Measurements from ENCODE around the gene MMP26. TPM values are rescaled to one million over a fixed set of nuclear protein-coding genes. Genes with fewer than 3 reads are reported as not detected.

Gene MMP26
- total RNA-seq = not detected

- Mint-ChIP-seq H3K27ac (no peak within 1 kb of the TSS), H3K9me3 (no peaks in the 10 kb centered on the region), H3K36me3 (no peaks in the 10 kb centered on the region)
- DNase-seq (ENCODE audit: low spot score in 2 of 2) (no peak), ATAC-seq (no peak)
These were observed at the start of gene MMP26 for GRCh38 chr11:4704054-4704789. MMP26 (plus strand) TSS chr11:4704784.

GRCh38 chr11:4658629-4659445, 45.7 kb upstream of the MMP26 start:
- Mint-ChIP-seq H3K9me3 (no peaks in the 10 kb centered on the region), H3K27ac (no peak overlapping the region), H3K36me3 (no peaks in the 10 kb centered on the region)
- no peak for DNase-seq (ENCODE audit: low spot score in 2 of 2)
- no peak for ATAC-seq

GRCh38 chr11:4662876-4663275, 41.7 kb upstream of the MMP26 start:
- no peaks in the 10 kb centered on the region for H3K36me3 Mint-ChIP-seq
- H3K9me3 Mint-ChIP-seq = no peaks in the 10 kb centered on the region
- ATAC-seq (no peak), DNase-seq (ENCODE audit: low spot score in 2 of 2) (no peak)
- no peak overlapping the region for H3K27ac Mint-ChIP-seq

- DNase-seq (ENCODE audit: low spot score in 2 of 2) = no peak
- no peaks in the 10 kb centered on the region for H3K9me3 Mint-ChIP-seq
- H3K36me3 Mint-ChIP-seq = no peaks in the 10 kb centered on the region
- no peak overlapping the region for H3K27ac Mint-ChIP-seq
- no peak for ATAC-seq
These were observed 40.4 kb upstream of the MMP26 start for GRCh38 chr11:4664183-4664582.

GRCh38 chr11:4664786-4665185, 39.8 kb upstream of the MMP26 start:
- no peaks in the 10 kb centered on the region for H3K36me3 Mint-ChIP-seq
- DNase-seq (ENCODE audit: low spot score in 2 of 2) = no peak
- H3K27ac Mint-ChIP-seq = no peak overlapping the region
- ATAC-seq = no peak
- H3K9me3 Mint-ChIP-seq = no peaks in the 10 kb centered on the region

- H3K9me3 Mint-ChIP-seq = no peaks in the 10 kb centered on the region
- DNase-seq (ENCODE audit: low spot score in 2 of 2) = no peak
- H3K36me3 Mint-ChIP-seq = no peaks in the 10 kb centered on the region
- ATAC-seq = no peak
- H3K27ac Mint-ChIP-seq = no peak overlapping the region
These were observed 39.2 kb upstream of the MMP26 start for GRCh38 chr11:4665424-4665823.

GRCh38 chr11:4671741-4672140, 32.8 kb upstream of the MMP26 start:
- ATAC-seq (no peak), DNase-seq (ENCODE audit: low spot score in 2 of 2) (no peak)
- Mint-ChIP-seq H3K9me3 (no peaks in the 10 kb centered on the region), H3K36me3 (no peaks in the 10 kb centered on the region), H3K27ac (no peak overlapping the region)

- DNase-seq (ENCODE audit: low spot score in 2 of 2) = no peak
- no peak for ATAC-seq
- H3K36me3 Mint-ChIP-seq = no peaks in the 10 kb centered on the region
- no peak overlapping the region for H3K27ac Mint-ChIP-seq
- no peaks in the 10 kb centered on the region for H3K9me3 Mint-ChIP-seq
These were observed 32.1 kb upstream of the MMP26 start for GRCh38 chr11:4672470-4672869.

- ATAC-seq = no peak
- Mint-ChIP-seq H3K36me3 (no peaks in the 10 kb centered on the region), H3K9me3 (no peaks in the 10 kb centered on the region), H3K27ac (no peak overlapping the region)
- DNase-seq (ENCODE audit: low spot score in 2 of 2) = no peak
These were observed 30.8 kb upstream of the MMP26 start for GRCh38 chr11:4673781-4674180.

GRCh38 chr11:4677948-4678347, 26.6 kb upstream of the MMP26 start:
- Mint-ChIP-seq H3K36me3 (no peaks in the 10 kb centered on the region), H3K27ac (no peak overlapping the region), H3K9me3 (no peaks in the 10 kb centered on the region)
- DNase-seq (ENCODE audit: low spot score in 2 of 2) (no peak), ATAC-seq (no peak)

- ATAC-seq (no peak), DNase-seq (ENCODE audit: low spot score in 2 of 2) (no peak)
- Mint-ChIP-seq H3K9me3 (no peaks in the 10 kb centered on the region), H3K36me3 (no peaks in the 10 kb centered on the region), H3K27ac (no peak overlapping the region)
These were observed 24.2 kb upstream of the MMP26 start for GRCh38 chr11:4680341-4680740.

- DNase-seq (ENCODE audit: low spot score in 2 of 2) = no peak
- no peak for ATAC-seq
- Mint-ChIP-seq H3K36me3 (no peaks in the 10 kb centered on the region), H3K9me3 (no peaks in the 10 kb centered on the region), H3K27ac (no peak overlapping the region)
These were observed 21.8 kb upstream of the MMP26 start for GRCh38 chr11:4682623-4683419.

GRCh38 chr11:4684631-4685285, 19.8 kb upstream of the MMP26 start:
- H3K9me3 Mint-ChIP-seq = no peaks in the 10 kb centered on the region
- H3K27ac Mint-ChIP-seq = no peak overlapping the region
- H3K36me3 Mint-ChIP-seq = no peaks in the 10 kb centered on the region
- ATAC-seq (no peak), DNase-seq (ENCODE audit: low spot score in 2 of 2) (no peak)

- Mint-ChIP-seq H3K36me3 (no peaks in the 10 kb centered on the region), H3K27ac (no peak overlapping the region), H3K9me3 (no peaks in the 10 kb centered on the region)
- DNase-seq (ENCODE audit: low spot score in 2 of 2) (no peak), ATAC-seq (no peak)
These were observed 9.1 kb upstream of the MMP26 start for GRCh38 chr11:4695442-4695841.

- Mint-ChIP-seq H3K27ac (no peak within 1 kb of the TSS), H3K9me3 (no peaks in the 10 kb centered on the region), H3K36me3 (no peaks in the 10 kb centered on the region)
- no peak for DNase-seq (ENCODE audit: low spot score in 2 of 2)
- no peak for ATAC-seq
These were observed 7.0 kb upstream of the MMP26 start, which contains the start of gene OR51E2 for GRCh38 chr11:4697585-4697984. OR51E2 (minus strand) TSS chr11:4697853; CDS start chr11:4682711, 15,142 bp downstream.

- ATAC-seq = peak in 1 of 2 donors; percentile 63
These were observed 4.7 kb upstream of the MMP26 start for GRCh38 chr11:4699697-4700435.

More at GRCh38 chr11:4699697-4700435, 4.7 kb upstream of the MMP26 start:
- no peak for DNase-seq (ENCODE audit: low spot score in 2 of 2)
- Mint-ChIP-seq H3K27ac (no peak overlapping the region), H3K36me3 (no peaks in the 10 kb centered on the region), H3K9me3 (no peaks in the 10 kb centered on the region)
